Rectal smooth muscle tissue (tissue), 1 donor: Measurements from ENCODE around the gene MZT2B.
"Not testable (repeated sequence)": the region's sequence is repeated elsewhere in the genome, so short reads cannot be mapped to it uniquely, and the experiment has no call there.

Experiments
- H3K27ac ChIP-seq: one replicate; pipeline ENCODE4 v1.7.0; 2013; ENCODE audit warnings: low read depth, low read length, inconsistent platforms
- H3K27me3 ChIP-seq: one replicate; pipeline ENCODE4 v1.7.0; 2013; ENCODE audit warnings: low read length; ENCODE audit not compliant: control insufficient read depth, insufficient read depth
- H3K36me3 ChIP-seq: one replicate; pipeline ENCODE4 v1.7.0; 2013; ENCODE audit warnings: low read length; ENCODE audit not compliant: control insufficient read depth, insufficient read depth
- H3K4me1 ChIP-seq: one replicate; pipeline ENCODE4 v1.7.0; 2013; ENCODE audit warnings: low read length; ENCODE audit not compliant: control insufficient read depth, insufficient read depth
- H3K4me3 ChIP-seq: one replicate; pipeline ENCODE4 v1.7.0; 2013; ENCODE audit warnings: low read length
- H3K9ac ChIP-seq: one replicate; pipeline ENCODE4 v1.7.0; 2013; ENCODE audit warnings: low read length

MZT2B gene

DNA sequence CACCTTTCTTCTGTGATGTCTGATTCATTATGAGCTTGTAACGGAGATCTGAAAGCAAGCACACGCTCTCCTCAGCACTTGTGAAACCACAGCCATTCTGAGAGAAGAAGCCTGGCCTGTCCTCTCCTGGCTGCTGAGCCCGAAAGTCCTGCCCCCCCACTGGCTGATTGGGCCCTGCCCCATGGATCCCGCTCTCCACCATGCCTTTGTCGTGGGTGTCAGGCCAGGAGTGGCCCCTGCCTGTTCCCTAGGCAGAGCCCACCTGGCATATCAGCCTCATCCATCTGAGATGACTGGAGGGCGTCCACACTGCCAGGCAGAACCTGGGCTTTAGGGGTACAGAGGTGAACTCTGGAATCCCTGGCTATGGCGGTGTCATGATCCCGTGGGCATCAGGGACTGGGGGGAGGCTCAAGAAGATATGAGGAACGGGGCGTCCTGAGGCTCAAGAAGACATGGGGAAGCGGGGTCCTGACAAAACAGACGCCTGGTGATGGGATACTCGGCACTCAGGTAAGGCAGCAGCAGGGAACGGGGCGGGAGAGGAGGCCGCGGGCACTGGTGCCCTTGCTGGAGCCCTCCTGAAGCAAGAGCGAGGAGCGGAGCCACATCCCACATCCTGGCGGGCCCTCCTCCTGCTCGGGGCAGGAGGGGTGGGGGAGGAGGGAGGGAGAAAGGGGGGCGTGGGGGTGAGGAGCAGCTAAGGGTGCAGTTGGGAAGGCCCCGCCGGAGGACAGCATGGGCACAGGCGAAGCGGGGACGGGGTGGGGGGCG, 38.6 kb upstream of the MZT2B start:
- H3K9ac ChIP-seq, H3K36me3 ChIP-seq, H3K4me1 ChIP-seq, H3K27ac ChIP-seq, H3K4me3 ChIP-seq, H3K27me3 ChIP-seq: not testable (repeated sequence)

- not testable (repeated sequence) for H3K27me3 ChIP-seq, H3K9ac ChIP-seq, H3K4me1 ChIP-seq, H3K36me3 ChIP-seq, H3K27ac ChIP-seq
- peak within 1 kb of the TSS; percentile 41 for H3K4me3 ChIP-seq
Measured at GRCh38 chr2:130145006-130145414, 37.1 kb upstream of the MZT2B start, which contains the start of gene CCDC74B. TSS of gene CCDC74B (minus strand) at chr2:130145112. CDS start at chr2:130144996, 116 bp downstream.

- not testable (repeated sequence) for H3K4me3 ChIP-seq, H3K27ac ChIP-seq, H3K36me3 ChIP-seq, H3K4me1 ChIP-seq, H3K9ac ChIP-seq, H3K27me3 ChIP-seq
Measured at GRCh38 chr2:130148515-130148914, 33.5 kb upstream of the MZT2B start.

DNA sequence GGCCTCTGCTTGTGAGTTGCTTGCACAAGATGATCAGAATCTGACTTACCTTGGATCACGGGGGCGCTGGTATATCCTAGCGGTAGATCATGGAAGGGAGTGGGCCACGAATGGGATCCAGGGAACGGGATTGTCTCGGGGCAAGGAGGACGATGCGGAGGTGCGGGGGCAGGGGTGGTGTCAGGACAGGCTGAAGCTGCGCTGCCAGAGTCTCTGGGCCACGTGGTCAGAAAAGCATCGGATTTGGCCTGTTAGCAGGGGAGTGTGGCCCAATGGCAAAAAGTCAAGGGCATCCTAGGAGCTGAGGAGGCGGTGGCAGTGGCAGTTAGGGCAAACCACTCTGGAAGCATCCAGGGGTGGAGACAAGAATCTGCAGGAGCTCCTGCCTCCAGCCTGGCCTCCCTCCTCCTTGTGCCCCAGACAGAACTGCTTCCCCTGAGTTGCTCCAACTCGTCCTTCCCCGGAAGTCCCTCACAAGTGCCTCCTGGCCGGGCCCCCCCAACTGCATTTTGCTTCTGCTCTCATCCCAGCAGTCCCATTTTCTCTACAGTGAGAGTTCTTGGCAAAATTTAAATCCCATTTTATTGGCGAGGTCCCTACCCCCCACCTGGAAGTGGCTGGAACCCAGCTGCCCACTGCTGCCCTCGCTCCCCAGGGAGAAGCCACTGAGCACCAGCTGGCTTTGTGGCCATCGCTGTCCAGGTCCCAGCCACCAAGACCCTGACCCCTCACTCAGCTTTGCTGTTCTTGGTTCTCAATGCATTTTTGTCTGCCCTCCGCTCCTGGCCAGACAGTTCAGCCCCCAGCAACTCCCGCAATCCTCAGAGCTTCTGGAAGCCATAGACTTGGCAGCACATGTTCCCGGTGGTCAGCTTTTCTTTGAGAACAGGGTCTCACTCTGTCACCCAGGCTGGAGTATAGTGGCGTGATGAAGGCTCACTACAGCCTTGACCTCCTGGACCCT, 31.6 kb upstream of the MZT2B start:
- H3K9ac ChIP-seq, result no peak overlapping the region
- H3K27ac ChIP-seq, result no peak overlapping the region
- H3K4me1 ChIP-seq, result no peaks in the 10 kb centered on the region
- H3K4me3 ChIP-seq, result no peak overlapping the region
- H3K36me3 ChIP-seq, result peaks cover 9% of the 10 kb centered on the region
- no peaks in the 10 kb centered on the region for H3K27me3 ChIP-seq

DNA sequence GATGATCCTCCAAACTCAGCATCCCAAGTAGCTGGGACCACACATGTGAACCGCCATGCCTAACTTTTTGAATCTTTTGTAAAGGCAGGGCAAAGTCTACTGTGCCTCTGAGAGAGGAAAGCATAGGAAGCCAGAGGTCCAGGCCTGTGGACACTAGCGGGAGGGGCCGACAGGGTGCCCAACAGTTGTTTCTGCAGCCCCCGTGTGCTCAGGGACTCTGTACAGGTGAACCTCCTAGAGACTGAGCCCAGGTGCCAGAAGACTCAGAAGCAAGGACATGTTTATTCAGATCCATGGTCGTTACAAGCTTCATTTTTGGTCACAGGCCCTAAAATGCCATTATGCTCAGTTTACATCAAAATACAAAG, 30.9 kb upstream of the MZT2B start:
- not testable (repeated sequence) for H3K4me1 ChIP-seq, H3K27ac ChIP-seq, H3K4me3 ChIP-seq, H3K36me3 ChIP-seq, H3K9ac ChIP-seq, H3K27me3 ChIP-seq

GRCh38 chr2:130152136-130152815, 29.8 kb upstream of the MZT2B start:
- not testable (repeated sequence) for H3K9ac ChIP-seq, H3K4me1 ChIP-seq, H3K27me3 ChIP-seq, H3K27ac ChIP-seq, H3K4me3 ChIP-seq
- peaks cover 12% of the 10 kb centered on the region for H3K36me3 ChIP-seq

DNA sequence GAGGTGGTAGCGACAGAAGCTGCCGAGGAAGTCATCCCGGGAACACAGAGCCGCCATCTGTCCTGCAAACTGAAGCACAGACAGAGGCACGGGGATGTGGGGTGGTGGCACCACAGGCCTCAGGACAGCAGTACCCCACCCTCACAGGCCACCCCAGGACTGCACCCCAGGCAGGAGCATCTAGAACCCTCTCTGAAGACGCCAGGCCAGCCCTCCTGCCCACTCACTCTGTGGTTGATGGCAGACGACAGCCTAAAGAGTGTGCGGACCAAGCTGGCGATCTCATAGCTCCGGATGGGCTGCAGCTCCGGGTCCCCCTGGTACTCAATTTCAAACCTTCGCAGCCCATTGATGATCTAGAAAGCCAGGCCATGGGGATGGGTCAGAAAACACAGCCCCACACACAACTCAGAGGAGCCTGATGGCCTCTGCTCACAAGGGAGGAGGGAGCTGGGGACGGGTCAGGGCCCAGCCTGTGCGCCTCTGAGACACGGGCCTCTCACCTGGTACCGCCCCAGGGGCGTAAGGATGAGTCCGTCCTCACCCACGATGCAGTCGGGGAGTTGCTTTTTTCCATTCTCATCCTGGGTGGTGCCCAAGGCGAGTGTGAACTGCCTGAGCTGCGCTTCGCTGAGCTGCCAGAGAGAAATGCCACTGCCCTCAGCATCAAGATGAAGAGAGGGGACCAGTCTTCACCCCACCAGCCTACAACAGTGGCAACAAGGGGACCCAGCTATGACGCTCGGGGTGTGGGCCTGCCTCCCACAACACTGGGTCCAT, 29.1 kb upstream of the MZT2B start:
- no peak overlapping the region for H3K4me3 ChIP-seq
- peaks cover 12% of the 10 kb centered on the region for H3K36me3 ChIP-seq
- H3K4me1 ChIP-seq, result no peaks in the 10 kb centered on the region
- no peak overlapping the region for H3K27ac ChIP-seq
- no peak overlapping the region for H3K9ac ChIP-seq
- no peaks in the 10 kb centered on the region for H3K27me3 ChIP-seq

- H3K36me3 ChIP-seq, result peaks cover 12% of the 10 kb centered on the region
- H3K27me3 ChIP-seq, H3K27ac ChIP-seq, H3K4me3 ChIP-seq, H3K4me1 ChIP-seq, H3K9ac ChIP-seq: not testable (repeated sequence)
Measured at GRCh38 chr2:130153721-130154422, 28.2 kb upstream of the MZT2B start.

GRCh38 chr2:130154423-130154770, 27.7 kb upstream of the MZT2B start:
- not testable (repeated sequence) for H3K4me3 ChIP-seq, H3K27me3 ChIP-seq, H3K9ac ChIP-seq, H3K4me1 ChIP-seq, H3K27ac ChIP-seq
- peaks cover 12% of the 10 kb centered on the region for H3K36me3 ChIP-seq

DNA sequence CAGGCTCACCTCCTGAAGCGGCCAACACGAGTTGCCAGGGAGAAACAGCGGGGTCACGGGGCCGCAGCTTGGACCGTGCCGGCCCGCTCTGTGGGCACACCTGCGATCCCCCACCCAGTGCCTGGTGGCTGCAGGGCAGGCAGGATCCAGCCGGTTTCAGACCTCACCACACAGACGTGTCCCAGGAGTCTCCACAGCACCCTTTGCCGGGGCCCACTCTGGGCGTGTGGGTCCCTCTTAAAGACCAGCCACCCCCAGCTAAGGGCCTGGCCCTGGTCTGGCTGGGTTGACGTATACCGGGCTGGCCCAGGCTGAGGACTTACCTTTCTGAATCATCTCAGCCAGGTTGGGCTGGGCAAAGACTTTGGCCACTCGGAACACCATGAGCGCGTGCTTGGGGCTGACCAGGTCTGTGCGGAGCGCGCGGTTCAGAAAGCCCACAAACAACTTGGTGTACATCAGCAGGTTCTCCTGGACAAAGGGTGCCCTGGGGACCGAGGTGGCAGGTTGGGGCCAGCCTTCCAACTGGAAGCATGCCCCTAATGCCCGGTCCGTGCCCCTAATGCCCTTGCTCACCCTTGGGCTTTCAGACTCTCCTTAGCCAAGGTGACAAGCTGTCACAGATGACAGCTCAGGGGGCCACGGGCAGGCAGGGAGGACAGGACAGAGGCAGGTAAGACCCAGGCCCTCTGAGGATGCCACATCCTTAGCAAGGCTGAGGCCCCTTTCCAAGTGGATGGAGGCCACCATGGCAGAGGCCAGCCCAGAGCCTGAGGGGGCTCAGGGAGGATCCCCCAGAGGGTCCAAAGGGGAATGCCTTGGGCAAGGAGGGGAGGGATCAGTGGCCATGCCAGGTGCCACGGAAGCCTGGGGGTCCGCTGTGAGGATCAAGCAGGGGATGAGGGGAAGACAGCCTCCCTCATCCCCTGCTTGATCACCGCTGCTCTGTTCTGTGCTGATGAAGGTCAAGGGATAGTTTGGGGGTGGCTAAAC, 27.0 kb upstream of the MZT2B start:
- Histone ChIP-seq H3K36me3 (peaks cover 12% of the 10 kb centered on the region), H3K4me3 (no peak overlapping the region), H3K9ac (no peak overlapping the region), H3K27ac (no peak overlapping the region), H3K27me3 (no peaks in the 10 kb centered on the region), H3K4me1 (no peaks in the 10 kb centered on the region)
